OCI-M2 (cell line): ENCODE data around the gene AKAP12.
"Not testable (repeated sequence)": the region's sequence is repeated elsewhere in the genome, so short reads cannot be mapped to it uniquely, and the experiment has no call there.

Experiments
- DNase-seq: peaks from one replicate; lab custom pipeline; 2025; ENCODE audit not compliant: unreplicated experiment; lab: John Stamatoyannopoulos, UW

Gene AKAP12

GRCh38 chr6:151307501-151307900 is 67.7 kb downstream of the AKAP12 start:
- DNase-seq: no peak

DNA sequence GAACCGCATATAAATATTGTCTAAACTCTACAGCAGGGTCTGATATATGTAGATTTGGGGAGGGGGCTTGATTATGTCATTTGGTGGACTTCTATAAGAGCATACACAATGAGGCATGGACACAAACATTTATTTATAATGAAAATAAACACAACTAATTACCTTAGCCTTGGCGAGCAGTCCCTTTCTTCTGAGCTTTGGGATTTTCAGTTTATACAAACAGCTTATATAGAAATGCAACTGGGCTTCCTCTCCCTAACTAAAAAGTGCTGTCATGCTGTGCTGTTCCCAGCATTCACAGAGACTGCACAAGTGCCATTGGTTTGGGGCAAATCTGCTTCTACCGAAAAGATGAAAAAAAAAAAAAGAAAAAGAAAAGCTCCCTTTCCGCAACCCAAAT is 69.9 kb downstream of the AKAP12 start:
- no peak for DNase-seq

DNA sequence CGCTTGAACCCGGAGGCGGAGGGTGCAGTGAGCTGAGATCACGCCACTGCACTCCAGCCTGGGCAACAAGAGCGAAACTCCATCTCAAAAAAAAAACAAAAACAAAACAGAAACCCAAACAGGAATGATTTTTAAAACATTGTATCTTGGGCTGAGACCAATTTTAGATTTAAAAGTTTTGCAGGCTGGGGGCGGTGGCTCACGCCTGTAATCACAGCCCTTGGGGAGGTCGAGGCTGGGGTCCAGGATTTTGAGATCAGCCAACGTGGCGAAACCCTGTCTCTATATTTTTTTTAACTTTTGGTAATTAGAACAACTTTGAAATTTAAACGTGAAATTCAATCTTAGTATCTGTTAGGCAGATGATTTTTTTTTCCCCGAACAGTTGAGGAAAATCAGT is 70.5 kb downstream of the AKAP12 start:
- DNase-seq: no peak

DNA sequence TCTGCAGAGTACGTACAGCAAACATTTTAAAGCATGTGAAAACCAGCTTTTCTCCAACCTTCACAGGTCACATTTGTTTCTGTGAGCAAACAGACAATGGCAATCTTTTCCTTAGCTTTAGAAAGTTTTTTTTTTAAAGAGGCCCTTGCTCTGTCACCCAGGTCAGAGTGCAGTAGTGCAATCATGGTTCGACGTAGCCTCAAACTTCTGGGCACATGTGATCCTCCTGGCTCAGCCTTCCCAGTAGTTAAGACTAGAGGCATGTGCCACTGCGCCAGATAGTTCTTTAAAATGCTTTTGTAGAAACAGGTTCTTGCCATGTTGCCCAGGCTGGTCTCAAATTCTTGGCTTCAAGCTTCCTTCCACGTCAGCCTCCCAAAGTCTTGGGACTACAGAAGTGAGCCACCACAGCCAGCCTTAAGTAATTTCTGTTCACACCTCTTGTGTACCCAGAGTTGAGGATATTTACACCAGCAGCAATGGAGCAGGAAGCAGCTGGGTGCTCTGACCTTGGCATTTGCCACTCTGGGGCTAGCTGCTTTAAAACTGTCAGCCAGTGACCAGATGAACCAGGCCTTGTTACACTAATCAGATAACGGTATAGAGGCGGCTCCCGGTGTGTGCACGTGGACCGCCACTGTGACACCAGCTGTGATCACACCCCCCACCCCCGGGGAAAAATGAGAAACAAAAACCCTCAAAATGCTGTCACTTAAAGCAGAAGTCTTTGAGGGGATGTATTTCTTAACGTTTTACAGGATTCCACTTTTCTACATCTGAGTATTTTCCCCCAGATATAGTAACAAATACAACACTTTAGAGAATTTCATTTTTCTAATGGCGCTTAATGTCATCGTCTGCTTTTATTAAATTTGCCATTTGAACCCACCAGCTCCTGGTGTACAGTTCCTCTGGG is 71.3 kb downstream of the AKAP12 start:
- no peak for DNase-seq

DNA sequence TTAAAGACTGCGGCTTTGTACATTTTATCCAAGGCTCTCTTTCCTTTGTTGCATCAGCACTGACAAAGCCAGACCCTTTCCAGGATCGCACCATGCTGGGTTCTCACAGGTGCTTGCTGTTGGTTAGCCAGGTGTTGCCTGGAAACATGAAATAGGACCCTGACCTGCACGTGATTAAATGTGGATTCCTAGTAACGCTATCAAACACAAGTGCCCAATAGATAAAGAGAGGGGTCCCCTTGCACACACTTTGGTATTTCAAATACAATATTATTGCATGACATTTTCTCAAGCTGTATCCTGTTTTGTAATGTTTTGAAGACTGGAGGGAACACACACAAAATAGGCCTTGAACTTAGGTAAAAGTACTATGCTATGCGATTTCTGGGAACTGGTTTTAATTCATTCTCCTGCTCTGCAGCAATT is 73.3 kb downstream of the AKAP12 start:
- no peak for DNase-seq

GRCh38 chr6:151315661-151316060 is 75.9 kb downstream of the AKAP12 start:
- not testable (repeated sequence) for DNase-seq

- no peak for DNase-seq
Observed at GRCh38 chr6:151317103-151317994, 77.6 kb downstream of the AKAP12 start.

DNA sequence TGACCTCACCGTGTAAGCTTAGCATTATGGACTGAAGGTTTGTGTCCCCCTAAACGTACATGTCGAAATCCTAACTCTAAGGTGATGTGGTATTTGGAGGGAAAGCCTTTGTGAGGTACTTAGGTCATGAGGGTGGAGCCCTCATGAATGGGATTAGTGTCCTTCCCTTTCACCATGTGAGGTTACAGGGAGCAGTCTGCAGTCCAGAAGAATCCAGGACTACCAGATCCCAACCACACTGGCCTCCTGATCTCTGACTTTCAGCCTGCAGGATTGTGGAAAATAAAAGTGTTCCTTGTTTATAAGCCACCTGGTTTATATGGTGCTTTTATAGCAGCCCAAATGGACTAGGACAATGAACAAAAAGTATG is 78.2 kb downstream of the AKAP12 start:
- DNase-seq: no peak

- DNase-seq: no peak
Observed at GRCh38 chr6:151320140-151320539, 80.4 kb downstream of the AKAP12 start.

- no peak for DNase-seq
Observed at GRCh38 chr6:151321438-151321837, 81.7 kb downstream of the AKAP12 start.

DNA sequence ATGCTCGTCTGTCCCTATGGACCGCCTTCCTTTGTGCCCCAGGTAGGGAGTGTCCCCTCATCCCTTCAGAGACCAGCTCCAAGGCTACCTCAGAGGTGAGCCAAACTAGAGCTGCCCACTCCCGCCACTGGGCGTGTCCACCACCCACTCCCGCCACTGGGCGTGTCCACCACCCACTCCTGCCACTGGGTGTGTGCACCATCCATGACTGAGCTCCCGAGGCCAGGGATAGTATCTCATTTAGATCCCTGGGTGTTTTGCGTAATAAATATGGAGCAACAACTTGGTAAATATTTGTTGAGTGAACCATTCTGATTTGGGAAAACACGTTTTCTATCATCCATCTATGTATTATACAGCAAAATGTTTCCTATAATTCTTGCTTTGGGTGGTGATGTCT is 82.8 kb downstream of the AKAP12 start:
- no peak for DNase-seq

DNA sequence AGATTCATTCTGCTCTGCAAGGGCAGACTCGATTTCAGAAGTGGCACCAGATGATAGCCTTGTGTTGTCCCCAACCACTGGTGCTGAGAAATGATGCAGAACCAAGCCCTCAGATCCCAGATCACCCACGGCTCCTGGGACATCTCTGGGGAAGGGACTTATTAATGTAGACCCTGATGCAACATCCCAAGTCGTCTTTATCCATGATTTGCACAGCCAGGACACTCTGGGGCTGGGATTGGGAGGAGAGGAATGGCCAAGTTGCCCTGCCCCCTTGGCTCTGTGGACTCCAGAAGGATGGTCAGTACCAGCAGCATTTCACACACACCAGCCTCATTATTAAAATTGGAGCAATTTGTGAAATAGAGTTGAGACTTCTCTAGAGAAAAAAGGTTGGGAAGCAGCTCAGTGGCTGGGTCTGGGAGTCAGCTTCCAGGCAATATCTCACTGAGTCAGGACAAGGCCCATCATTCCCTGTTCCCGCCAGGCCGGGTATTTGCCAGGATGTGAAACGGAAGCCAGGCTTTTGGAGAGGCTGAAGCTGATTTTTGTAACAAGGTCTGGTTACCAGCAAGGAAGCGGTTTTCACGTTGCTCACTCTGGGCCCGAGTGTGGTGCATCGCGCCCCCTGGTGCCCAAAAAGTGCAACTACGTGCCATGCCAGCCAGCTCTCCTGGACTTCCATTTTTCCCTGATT is 84.2 kb downstream of the AKAP12 start:
- DNase-seq: peak; percentile 77

DNA sequence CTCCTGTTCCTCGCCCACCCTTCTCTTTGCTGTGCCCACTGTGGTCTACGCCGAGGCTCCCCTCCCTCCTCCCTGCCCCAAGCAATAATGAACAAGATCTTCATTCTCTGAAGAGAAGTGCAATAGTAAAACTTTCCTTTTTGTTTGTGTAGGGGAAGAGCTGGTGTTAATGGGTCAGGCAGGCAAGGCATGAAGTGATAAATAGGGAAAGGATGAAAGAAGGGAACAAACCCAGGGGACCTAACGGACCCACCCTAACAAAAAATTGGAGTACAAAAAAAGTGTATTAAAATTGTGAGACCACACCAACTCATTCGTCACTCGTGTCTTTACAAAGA is 84.7 kb downstream of the AKAP12 start:
- no peak for DNase-seq

DNA sequence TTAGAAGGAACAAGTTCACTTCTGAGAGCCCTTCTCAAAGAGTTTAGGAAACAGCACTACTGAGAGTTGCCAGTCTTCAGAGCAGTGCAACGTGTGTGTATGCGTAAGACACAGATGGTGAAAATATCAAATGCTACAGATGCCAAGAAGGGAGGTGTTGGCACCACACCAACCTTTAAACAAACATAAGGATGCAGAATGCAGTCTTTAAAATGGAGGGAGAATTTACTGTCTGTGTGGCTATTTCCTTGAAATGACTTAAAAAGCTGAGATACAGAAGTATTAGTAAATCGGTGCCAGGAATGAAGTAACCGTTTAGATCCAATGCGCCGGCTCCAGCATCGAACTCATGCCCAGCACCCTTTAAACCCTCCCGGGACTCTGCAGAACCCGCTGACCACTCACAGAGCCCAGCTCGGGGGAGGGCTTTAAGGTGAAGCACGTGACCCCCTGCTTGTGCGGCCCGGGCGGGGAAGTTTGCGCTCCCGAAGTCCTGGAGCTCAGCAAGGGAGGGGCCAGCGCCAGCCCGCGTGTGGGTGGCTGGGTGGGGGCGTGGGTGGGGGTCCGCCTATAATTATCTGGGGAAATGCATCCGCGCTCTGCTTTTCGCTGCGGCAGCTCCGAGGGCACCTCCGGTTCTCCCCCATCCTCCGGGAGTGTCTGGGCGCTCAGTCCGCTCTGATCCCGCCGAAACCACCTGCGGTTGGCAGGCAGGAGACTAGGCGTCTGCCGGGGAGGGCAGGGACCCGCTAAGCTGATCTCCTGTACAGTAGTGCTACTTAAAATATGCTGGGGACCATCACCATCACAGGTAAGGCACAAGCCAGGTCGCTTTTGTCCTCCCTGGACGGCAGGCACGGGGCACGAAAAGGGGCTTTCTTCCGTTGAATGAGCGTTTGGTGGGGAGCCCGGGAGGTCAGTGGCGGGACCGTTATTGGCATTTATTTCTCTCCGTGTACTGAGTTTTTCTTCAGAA is 85.6 kb downstream of the AKAP12 start:
- no peak for DNase-seq

- no peak for DNase-seq
Observed at GRCh38 chr6:151326116-151326825, 86.5 kb downstream of the AKAP12 start.

GRCh38 chr6:151327101-151327500 is 87.3 kb downstream of the AKAP12 start:
- no peak for DNase-seq

DNA sequence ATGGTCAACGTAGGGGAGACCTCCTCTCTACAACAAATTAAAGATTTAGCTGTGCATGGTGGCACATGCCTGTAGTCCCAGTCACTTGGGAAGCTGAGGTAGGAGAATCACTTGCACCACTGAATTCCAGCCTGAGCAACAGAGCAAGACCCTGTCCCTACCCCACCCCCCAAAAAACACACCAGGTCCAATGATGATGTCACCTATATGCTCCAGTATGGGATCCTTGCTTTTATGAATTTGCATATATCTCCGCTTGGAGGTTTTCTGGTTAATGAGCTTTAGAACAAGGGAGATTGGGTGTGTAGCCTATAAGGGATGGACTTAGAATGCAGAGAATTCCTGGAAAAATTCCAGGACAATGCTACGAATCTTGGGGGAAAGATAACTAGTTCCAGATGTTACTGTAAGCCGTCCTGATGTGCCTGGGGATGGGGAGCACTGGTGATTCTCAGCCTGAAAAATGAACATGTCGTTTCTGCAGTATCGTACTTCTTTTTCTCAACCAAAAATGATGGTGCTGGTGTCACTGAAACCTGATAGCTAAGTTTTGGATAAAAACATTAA is 90.4 kb downstream of the AKAP12 start:
- no peak for DNase-seq

GRCh38 chr6:151335930-151336329 is 96.2 kb downstream of the AKAP12 start:
- no peak for DNase-seq

DNA sequence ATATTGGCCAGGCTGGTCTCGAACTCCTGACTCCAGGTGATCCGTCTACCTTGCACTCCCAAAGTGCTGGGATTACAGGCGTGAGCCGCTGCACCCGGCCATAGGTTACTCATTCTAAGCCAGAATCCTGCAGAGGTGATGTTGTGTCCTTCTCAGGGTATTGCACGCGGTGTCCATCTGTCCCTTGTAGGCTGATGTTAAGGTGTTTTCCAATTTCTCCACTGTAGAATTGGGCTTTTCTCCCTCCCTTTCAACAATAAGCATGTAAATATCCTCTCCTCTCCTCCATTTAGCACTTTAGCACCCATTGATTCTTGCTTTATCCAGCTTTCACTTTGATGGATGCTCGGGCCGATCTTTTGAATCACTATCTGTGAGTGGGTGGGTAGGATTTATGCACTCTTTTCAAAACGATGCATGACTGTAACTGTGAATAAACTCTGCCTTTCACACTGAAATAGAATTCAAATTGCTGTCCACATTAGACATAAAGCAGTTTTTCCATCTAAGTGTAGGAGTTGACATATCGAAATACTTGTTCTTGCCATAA is 99.0 kb downstream of the AKAP12 start:
- DNase-seq: no peak
